Transverse colon (tissue), 4 donors: ENCODE results near the gene ABCA1.

Experiments
- EP300 ChIP-seq: sonication (generic); formaldehyde crosslinking; IDR thresholded peaks from one replicate; pipeline ENCODE4 v1.6.1; 2017; ENCODE audit warnings: antibody characterized with exemption, low read depth
- POLR2A ChIP-seq: fragments of 450-650 bp; IDR thresholded peaks from one replicate; pipeline ENCODE4 v1.6.1; 2016; ENCODE audit warnings: antibody characterized with exemption, mild to moderate bottlenecking, moderate library complexity
- POLR2AphosphoS5 ChIP-seq, 3 donors: sonication (generic); formaldehyde crosslinking; IDR thresholded peaks; one replicate each; pipeline ENCODE4 v1.6.1; 2016; ENCODE audit warnings: antibody characterized with exemption in 3 of 3
- TF ChIP-seq, protein P1 (sequence below), 5 experiments: fragments of 200-600 bp in 3 of 5; fragments of 450-650 bp in 2 of 5; sonication (generic) in 3 of 5; IDR thresholded peaks; 1 replicate in 2 of 5; 2 replicates in 3 of 5; pipeline ENCODE4 v1.5.1; 2016 to 2017; ENCODE audit warnings: antibody characterized with exemption in 5 of 5, inconsistent platforms in 3 of 5, mild to moderate bottlenecking in 2 of 5, moderate library complexity in 1 of 5

DNA sequence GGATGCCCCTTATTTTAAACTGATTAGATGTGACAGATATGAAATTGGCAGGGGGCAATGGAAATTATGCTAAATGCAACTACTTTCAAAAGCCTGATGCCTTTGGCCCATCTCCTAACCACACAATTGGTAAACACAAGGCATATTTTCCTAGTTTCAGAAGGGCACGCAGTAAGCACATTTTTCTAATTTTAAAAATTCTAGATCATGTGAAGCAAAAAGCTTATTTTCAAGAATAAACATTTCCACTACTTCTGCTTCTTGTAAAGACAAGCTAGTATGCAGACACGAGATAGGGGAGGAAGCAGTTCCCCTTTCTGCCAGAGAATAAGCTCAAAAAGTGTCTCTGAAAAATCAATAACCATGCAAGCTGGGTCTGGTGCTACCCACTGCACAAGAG lies 67.7 kb downstream of the ABCA1 start:
- TF ChIP-seq, protein P1, sequence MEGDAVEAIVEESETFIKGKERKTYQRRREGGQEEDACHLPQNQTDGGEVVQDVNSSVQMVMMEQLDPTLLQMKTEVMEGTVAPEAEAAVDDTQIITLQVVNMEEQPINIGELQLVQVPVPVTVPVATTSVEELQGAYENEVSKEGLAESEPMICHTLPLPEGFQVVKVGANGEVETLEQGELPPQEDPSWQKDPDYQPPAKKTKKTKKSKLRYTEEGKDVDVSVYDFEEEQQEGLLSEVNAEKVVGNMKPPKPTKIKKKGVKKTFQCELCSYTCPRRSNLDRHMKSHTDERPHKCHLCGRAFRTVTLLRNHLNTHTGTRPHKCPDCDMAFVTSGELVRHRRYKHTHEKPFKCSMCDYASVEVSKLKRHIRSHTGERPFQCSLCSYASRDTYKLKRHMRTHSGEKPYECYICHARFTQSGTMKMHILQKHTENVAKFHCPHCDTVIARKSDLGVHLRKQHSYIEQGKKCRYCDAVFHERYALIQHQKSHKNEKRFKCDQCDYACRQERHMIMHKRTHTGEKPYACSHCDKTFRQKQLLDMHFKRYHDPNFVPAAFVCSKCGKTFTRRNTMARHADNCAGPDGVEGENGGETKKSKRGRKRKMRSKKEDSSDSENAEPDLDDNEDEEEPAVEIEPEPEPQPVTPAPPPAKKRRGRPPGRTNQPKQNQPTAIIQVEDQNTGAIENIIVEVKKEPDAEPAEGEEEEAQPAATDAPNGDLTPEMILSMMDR (IDR thresholded peaks at IDR 0.05), result no peak
- TF ChIP-seq EP300 (no peak), POLR2AphosphoS5 (IDR thresholded peaks at IDR 0.05) (no peak), POLR2A (no peak)
